B cell (primary cell): ENCODE data around the gene CIITA.

Experiments used
- CTCF ChIP-seq: fragments of 200-600 bp; IDR thresholded peaks from one replicate; pipeline ENCODE4 v1.8.0; 2022; ENCODE audit warnings: antibody characterized with exemption, mild to moderate bottlenecking
- EZH2 ChIP-seq: IDR thresholded peaks from 2 replicates; pipeline ENCODE4 v1.6.1; 2012; ENCODE audit warnings: borderline replicate concordance, low read depth, mild to moderate bottlenecking, moderate library complexity, low read length; ENCODE audit not compliant: insufficient read depth, poor library complexity, severe bottlenecking

- TF ChIP-seq CTCF (no peak), EZH2 (no peak)
Measured at GRCh38 chr16:10923146-10923649, 46.2 kb downstream of the CIITA start.
